Neutrophil (primary cell): ENCODE results near the gene PTPRS.

ENCODE experiments used
- H3K27ac ChIP-seq: fragments of 200-600 bp; sonication (generic); 2 replicates; pipeline ENCODE4 v1.5.1; 2016; ENCODE audit warnings: mild to moderate bottlenecking, moderate library complexity
- H3K27me3 ChIP-seq: fragments of 200-600 bp; sonication (generic); 2 replicates; pipeline ENCODE4 v1.6.0; 2016; ENCODE audit warnings: mild to moderate bottlenecking
- H3K36me3 ChIP-seq: fragments of 200-600 bp; sonication (generic); 2 replicates; pipeline ENCODE4 v1.5.1; 2017
- H3K4me1 ChIP-seq, 2 experiments: fragments of 200-600 bp in 1 of 2; sonication (generic) in 1 of 2; 1 replicate in 1 of 2; 2 replicates in 1 of 2; pipeline versions ENCODE4 v1.5.1 to v1.6.1; 2013 to 2016; ENCODE audit warnings: low read depth in 1 of 2, low read length in 1 of 2, mild to moderate bottlenecking in 1 of 2, moderate library complexity in 1 of 2; ENCODE audit not compliant: control insufficient read depth in 1 of 2, insufficient read depth in 1 of 2
- H3K4me3 ChIP-seq, 2 experiments: fragments of 200-600 bp in 1 of 2; sonication (generic) in 1 of 2; 1 replicate in 1 of 2; 2 replicates in 1 of 2; pipeline ENCODE4 v1.5.1; 2013 to 2016; ENCODE audit warnings: low read depth in 1 of 2, low read length in 1 of 2, mild to moderate bottlenecking in 1 of 2, moderate library complexity in 1 of 2
- H3K9me3 ChIP-seq: fragments of 200-600 bp; sonication (generic); 2 replicates; pipeline ENCODE4 v1.5.1; 2016
- CTCF ChIP-seq: fragments of 200-600 bp; sonication (generic); IDR thresholded peaks from 2 replicates; pipeline ENCODE4 v1.5.1; 2016; ENCODE audit warnings: antibody characterized with exemption

PTPRS gene

GRCh38 chr19:5323475-5323811 lies 17.2 kb downstream of the PTPRS start:
- Histone ChIP-seq H3K4me1 (no peaks in the 10 kb centered on the region), H3K27ac (no peak overlapping the region), H3K27me3 (peaks cover 45% of the 10 kb centered on the region), H3K9me3 (no peaks in the 10 kb centered on the region), H3K4me3 (no peak overlapping the region), H3K36me3 (no peaks in the 10 kb centered on the region)
- no peak for TF ChIP-seq CTCF

GRCh38 chr19:5321851-5322681 lies 18.5 kb downstream of the PTPRS start:
- H3K36me3 ChIP-seq, result no peaks in the 10 kb centered on the region
- no peak for TF ChIP-seq CTCF
- no peak overlapping the region for H3K4me3 ChIP-seq

GRCh38 chr19:5321066-5321642 lies 19.5 kb downstream of the PTPRS start:
- no peak for TF ChIP-seq CTCF
- Histone ChIP-seq H3K27ac (no peak overlapping the region), H3K4me1 (no peaks in the 10 kb centered on the region), H3K27me3 (peaks cover 45% of the 10 kb centered on the region), H3K9me3 (no peaks in the 10 kb centered on the region), H3K36me3 (no peaks in the 10 kb centered on the region), H3K4me3 (no peak overlapping the region)

More at GRCh38 chr19:5321851-5322681, 18.5 kb downstream of the PTPRS start:
- Histone ChIP-seq H3K4me1 (no peaks in the 10 kb centered on the region), H3K27ac (no peak overlapping the region), H3K27me3 (peaks cover 45% of the 10 kb centered on the region), H3K9me3 (no peaks in the 10 kb centered on the region)

- H3K27ac ChIP-seq, result no peak overlapping the region
- no peaks in the 10 kb centered on the region for H3K4me1 ChIP-seq
- H3K9me3 ChIP-seq, result no peaks in the 10 kb centered on the region
- H3K27me3 ChIP-seq, result peaks cover 44% of the 10 kb centered on the region
- no peak for TF ChIP-seq CTCF
- no peaks in the 10 kb centered on the region for H3K36me3 ChIP-seq
- H3K4me3 ChIP-seq, result no peak overlapping the region
Measured at GRCh38 chr19:5319516-5319915, 21.1 kb downstream of the PTPRS start.

GRCh38 chr19:5318306-5318705 lies 22.3 kb downstream of the PTPRS start:
- no peaks in the 10 kb centered on the region for H3K9me3 ChIP-seq
- H3K4me1 ChIP-seq, result no peaks in the 10 kb centered on the region
- peaks cover 50% of the 10 kb centered on the region for H3K27me3 ChIP-seq
- H3K27ac ChIP-seq, result no peak overlapping the region
- no peaks in the 10 kb centered on the region for H3K36me3 ChIP-seq
- no peak overlapping the region for H3K4me3 ChIP-seq
- TF ChIP-seq CTCF, result no peak
